ENCODE results near the gene KSR2.

- no peak for TF ChIP-seq POLR2AphosphoS5 (IDR thresholded peaks at IDR 0.05; ENCODE audit: borderline replicate concordance, low read depth, low read length)
- no peak for TF ChIP-seq EZH2 (IDR thresholded peaks at IDR 0.05)
Observed at GRCh38 chr12:117452112-117452511, 516.7 kb downstream of the KSR2 start.

All from SK-N-MC (cell line).